ENCODE measurements around the gene TNRC18.

DNA sequence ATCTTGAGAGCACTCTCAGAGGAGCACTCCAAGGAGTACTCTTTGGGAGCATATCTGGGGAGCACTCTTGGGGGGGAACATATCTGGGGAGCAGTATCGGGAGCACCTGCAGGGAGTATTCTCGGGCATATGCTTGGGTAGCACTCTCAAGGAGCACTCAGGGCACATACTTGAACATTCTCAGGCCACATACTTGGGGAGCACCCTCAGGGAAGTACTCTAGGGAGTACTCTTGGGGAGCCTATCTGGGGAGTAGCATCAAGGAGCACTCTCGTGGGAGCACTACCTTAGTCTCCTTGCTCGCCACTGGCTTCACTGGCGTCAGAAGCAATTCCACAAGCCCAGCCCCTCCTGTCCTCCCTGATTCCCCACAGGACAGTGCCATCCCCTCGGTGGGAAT is 31.5 kb upstream of the TNRC18 start:
- TF ChIP-seq EZH2 (IDR thresholded peaks at IDR 0.05; ENCODE audit: insufficient read depth, poor library complexity, severe bottlenecking) (no peak), EZH2phosphoT487 (IDR thresholded peaks at IDR 0.05; ENCODE audit: insufficient read depth, low read depth) (no peak)

Data from GM23248 (cell line).